GM23248 (cell line): ENCODE results near the gene SOX6.

Source experiments
- EZH2 ChIP-seq: fragments of 200-600 bp; sonication (generic); IDR thresholded peaks from 2 replicates; pipeline ENCODE4 v1.6.1; 2018; ENCODE audit warnings: antibody characterized with exemption, mild to moderate bottlenecking; ENCODE audit not compliant: insufficient read depth, poor library complexity, severe bottlenecking
- EZH2phosphoT487 ChIP-seq: fragments of 200-600 bp; sonication (generic); IDR thresholded peaks from 2 replicates; pipeline ENCODE4 v1.6.1; 2018; ENCODE audit warnings: antibody characterized with exemption, moderate library complexity, mild to moderate bottlenecking, low read depth; ENCODE audit not compliant: insufficient read depth

GRCh38 chr11:16089481-16089880 is 266.9 kb downstream of the SOX6 start:
- TF ChIP-seq EZH2 (no peak), EZH2phosphoT487 (no peak)
